ENCODE data around the gene ZNF18.

GRCh38 chr17:12043702-12044101 lies 46.4 kb upstream of the ZNF18 start:
- TF ChIP-seq CTCF (conservative IDR thresholded peaks at IDR 0.05; ENCODE audit: low read length) (no peak), EZH2phosphoT487 (IDR thresholded peaks at IDR 0.05; ENCODE audit: borderline replicate concordance) (no peak)

All from Loucy (cell line).